ENCODE results near the gene GPBP1L1. TPM values are rescaled to one million over a fixed set of nuclear protein-coding genes. Genes with fewer than 3 reads are reported as not detected.
"Not testable (repeated sequence)": the region's sequence is repeated elsewhere in the genome, so short reads cannot be mapped to it uniquely, and the experiment has no call there.

Gene GPBP1L1
- polyA plus RNA-seq, 1 donor (not counting 4 experiments of a cell fraction or from before 2014, with no cell fraction given) = 64.1 TPM

- no peaks in the 10 kb centered on the region for H4K20me1 ChIP-seq (ENCODE audit: control insufficient read depth, extremely low read depth, insufficient read depth, low read length)
- no peaks in the 10 kb centered on the region for H3K79me2 ChIP-seq (ENCODE audit: control insufficient read depth, insufficient read depth, low read length)
- no peaks in the 10 kb centered on the region for H3K27me3 ChIP-seq (ENCODE audit: control insufficient read depth, extremely low read depth, insufficient read depth, low read length)
- H3K4me3 ChIP-seq (ENCODE audit: control insufficient read depth in 2 of 3, extremely low read depth in 1 of 3, insufficient read depth in 2 of 3, low read depth in 1 of 3, low read length in 3 of 3) = no peak overlapping the region
- dilution Hi-C loops (cut with MboI; ENCODE audit: extremely low pct_ligation_motif_present, low sequenced_read_pairs) = no loop called here
- no peak overlapping the region for H2AFZ ChIP-seq (ENCODE audit: control insufficient read depth, low read length)
- H3K4me1 ChIP-seq (ENCODE audit: control insufficient read depth, extremely low read depth, insufficient read depth, low read length) = no peaks in the 10 kb centered on the region
- FAIRE-seq (no peak), DNase-seq (ENCODE audit: low read depth, low spot score) (no peak)
- no peak overlapping the region for H3K27ac ChIP-seq (ENCODE audit: control insufficient read depth, insufficient read depth, low read length)
- no peaks in the 10 kb centered on the region for H3K36me3 ChIP-seq (ENCODE audit: control insufficient read depth in 2 of 2, extremely low read depth in 1 of 2, insufficient read depth in 2 of 2, low read length in 2 of 2)
- H3K9me1 ChIP-seq (ENCODE audit: control insufficient read depth, extremely low read depth, insufficient read depth, low read length) = no peaks in the 10 kb centered on the region
- no peaks in the 10 kb centered on the region for H3K9me3 ChIP-seq (ENCODE audit: control insufficient read depth, low read depth, low read length)
- TF ChIP-seq CTCF (optimal IDR thresholded peaks at IDR 0.05 in 1 of 3, IDR thresholded peaks at IDR 0.05 in 1 of 3, conservative IDR thresholded peaks at IDR 0.05 in 1 of 3; ENCODE audit: extremely low read depth in 1 of 3, insufficient read depth in 2 of 3, low read length in 3 of 3) (no peak), EZH2 (IDR thresholded peaks at IDR 0.05; ENCODE audit: low read length) (no peak)
- H3K4me2 ChIP-seq (ENCODE audit: control insufficient read depth, extremely low read depth, insufficient read depth, low read depth, low read length) = no peak overlapping the region
- no peak overlapping the region for H3K9ac ChIP-seq (ENCODE audit: control insufficient read depth, extremely low read depth, insufficient read depth, low read length)
These were observed 18.3 kb upstream of the GPBP1L1 start for GRCh38 chr1:45704637-45705036.

DNA sequence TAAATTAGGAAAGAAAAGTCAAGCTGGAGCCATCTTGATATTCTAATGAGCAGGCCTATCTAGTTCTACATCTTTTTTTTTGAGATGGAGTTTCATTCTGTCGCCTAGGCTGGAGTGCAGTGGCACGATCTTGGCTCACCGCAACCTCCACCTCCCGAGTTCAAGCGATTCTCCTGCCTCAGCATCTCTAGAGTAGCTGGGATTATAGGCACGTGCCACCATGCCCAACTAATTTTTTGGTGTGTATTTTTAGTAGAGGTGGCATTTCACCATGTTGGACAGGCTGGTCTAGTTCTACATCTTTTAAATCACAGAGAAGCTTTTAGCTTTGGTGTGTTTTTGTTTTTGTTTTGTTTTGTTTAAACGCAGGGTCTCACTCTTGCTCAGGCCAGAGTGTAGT is 8.5 kb upstream of the GPBP1L1 start:
- H4K20me1 ChIP-seq (ENCODE audit: control insufficient read depth, extremely low read depth, insufficient read depth, low read length) = no peaks in the 10 kb centered on the region
- dilution Hi-C loops (cut with MboI; ENCODE audit: extremely low pct_ligation_motif_present, low sequenced_read_pairs) = loop anchor here (25.0 kb wide), 1 partner anchor 167 kb away; no protein-coding TSS in a partner anchor
- TF ChIP-seq CTCF (optimal IDR thresholded peaks at IDR 0.05 in 1 of 3, IDR thresholded peaks at IDR 0.05 in 1 of 3, conservative IDR thresholded peaks at IDR 0.05 in 1 of 3; ENCODE audit: extremely low read depth in 1 of 3, insufficient read depth in 2 of 3, low read length in 3 of 3) (no peak), EZH2 (IDR thresholded peaks at IDR 0.05; ENCODE audit: low read length) (no peak)
- FAIRE-seq (no peak), DNase-seq (ENCODE audit: low read depth, low spot score) (no peak)
- no peak overlapping the region for H3K4me2 ChIP-seq (ENCODE audit: control insufficient read depth, extremely low read depth, insufficient read depth, low read depth, low read length)
- H3K36me3 ChIP-seq (ENCODE audit: control insufficient read depth in 2 of 2, extremely low read depth in 1 of 2, insufficient read depth in 2 of 2, low read length in 2 of 2) = peaks cover 7 to 12% of the 10 kb centered on the region in 2 experiments
- H3K9ac ChIP-seq (ENCODE audit: control insufficient read depth, extremely low read depth, insufficient read depth, low read length) = no peak overlapping the region
- peaks cover 21% of the 10 kb centered on the region for H3K79me2 ChIP-seq (ENCODE audit: control insufficient read depth, insufficient read depth, low read length)
- no peaks in the 10 kb centered on the region for H3K9me3 ChIP-seq (ENCODE audit: control insufficient read depth, low read depth, low read length)
- H3K4me3 ChIP-seq (ENCODE audit: control insufficient read depth in 2 of 3, extremely low read depth in 1 of 3, insufficient read depth in 2 of 3, low read depth in 1 of 3, low read length in 3 of 3) = no peak overlapping the region
- no peaks in the 10 kb centered on the region for H3K4me1 ChIP-seq (ENCODE audit: control insufficient read depth, extremely low read depth, insufficient read depth, low read length)
- no peak overlapping the region for H2AFZ ChIP-seq (ENCODE audit: control insufficient read depth, low read length)
- no peaks in the 10 kb centered on the region for H3K27me3 ChIP-seq (ENCODE audit: control insufficient read depth, extremely low read depth, insufficient read depth, low read length)
- no peak overlapping the region for H3K27ac ChIP-seq (ENCODE audit: control insufficient read depth, insufficient read depth, low read length)
- H3K9me1 ChIP-seq (ENCODE audit: control insufficient read depth, extremely low read depth, insufficient read depth, low read length) = no peaks in the 10 kb centered on the region

DNA sequence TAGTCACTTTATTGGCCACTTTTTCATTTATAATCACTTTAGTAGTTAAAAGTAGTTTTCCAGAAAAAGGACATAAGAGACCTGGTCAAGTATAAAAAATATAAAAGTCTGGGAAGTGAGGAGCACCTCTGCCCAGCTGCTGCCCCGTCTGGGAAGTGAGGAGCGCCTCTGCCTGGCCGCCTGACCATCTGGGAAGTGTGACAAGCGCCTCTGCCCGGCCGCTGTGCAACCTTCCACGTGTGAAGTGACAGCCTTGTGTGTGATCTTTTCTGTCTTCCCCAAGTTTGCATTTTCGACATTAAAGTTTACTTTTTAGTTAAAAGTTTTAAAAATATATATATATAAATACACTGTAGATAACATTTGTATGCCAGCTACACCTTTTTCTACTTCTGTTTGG is 7.5 kb upstream of the GPBP1L1 start:
- H3K27me3 ChIP-seq (ENCODE audit: control insufficient read depth, extremely low read depth, insufficient read depth, low read length); H3K9ac ChIP-seq (ENCODE audit: control insufficient read depth, extremely low read depth, insufficient read depth, low read length); H3K4me2 ChIP-seq (ENCODE audit: control insufficient read depth, extremely low read depth, insufficient read depth, low read depth, low read length); FAIRE-seq; H2AFZ ChIP-seq (ENCODE audit: control insufficient read depth, low read length); H3K9me3 ChIP-seq (ENCODE audit: control insufficient read depth, low read depth, low read length); H3K9me1 ChIP-seq (ENCODE audit: control insufficient read depth, extremely low read depth, insufficient read depth, low read length); H3K4me3 ChIP-seq (ENCODE audit: control insufficient read depth in 2 of 3, extremely low read depth in 1 of 3, insufficient read depth in 2 of 3, low read depth in 1 of 3, low read length in 3 of 3); DNase-seq (ENCODE audit: low read depth, low spot score); H4K20me1 ChIP-seq (ENCODE audit: control insufficient read depth, extremely low read depth, insufficient read depth, low read length); H3K4me1 ChIP-seq (ENCODE audit: control insufficient read depth, extremely low read depth, insufficient read depth, low read length); H3K27ac ChIP-seq (ENCODE audit: control insufficient read depth, insufficient read depth, low read length): not testable (repeated sequence)
- H3K36me3 ChIP-seq (ENCODE audit: control insufficient read depth in 2 of 2, extremely low read depth in 1 of 2, insufficient read depth in 2 of 2, low read length in 2 of 2) = peaks cover 7 to 12% of the 10 kb centered on the region in 2 experiments
- dilution Hi-C loops (cut with MboI; ENCODE audit: extremely low pct_ligation_motif_present, low sequenced_read_pairs) = loop anchor here (25.0 kb wide), 1 partner anchor 168 kb away; no protein-coding TSS in a partner anchor
- H3K79me2 ChIP-seq (ENCODE audit: control insufficient read depth, insufficient read depth, low read length) = peaks cover 31% of the 10 kb centered on the region
